ENCODE results near the gene CCDC182. TPM values are rescaled to one million over a fixed set of nuclear protein-coding genes. Genes with fewer than 3 reads are reported as not detected.

CCDC182 gene
- total and polyA plus RNA-seq, 7 experiments from 2014 or later: not detected

DNA sequence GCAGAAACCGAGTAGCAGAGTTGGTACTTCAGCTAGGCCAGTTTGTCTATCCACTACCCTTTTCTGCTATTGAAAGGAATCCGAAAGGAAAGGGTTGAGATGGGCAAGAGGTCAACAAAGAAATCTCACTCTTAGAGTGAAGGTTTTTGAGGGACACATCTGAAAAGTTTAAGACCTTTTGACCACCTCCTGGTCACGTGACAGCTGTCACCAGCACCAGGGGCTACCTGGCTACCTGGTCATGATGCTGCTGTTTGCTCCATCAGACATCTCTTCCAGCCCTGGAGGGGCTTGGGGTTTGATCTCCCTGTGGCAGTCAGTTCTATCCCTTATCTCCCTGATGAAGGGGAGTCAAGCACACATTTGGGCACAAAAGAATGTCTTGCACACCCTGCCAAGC, 7.6 kb downstream of the CCDC182 start:
- Mint-ChIP-seq H3K36me3 (no peaks in the 10 kb centered on the region), H3K27ac (no peak overlapping the region), H3K9me3 (peaks cover 0 to 3% (median 0%) of the 10 kb centered on the region in 11 donors), H3K27me3 (peaks cover 0 to 26% (median 0%) of the 10 kb centered on the region in 5 donors), H3K4me1 (peaks cover 0 to 6% (median 0%) of the 10 kb centered on the region in 7 donors), H3K4me3 (no peak overlapping the region)
- POLR2A ChIA-PET: no interaction called here
- no peak overlapping the region for H3K27ac ChIP-seq (ENCODE audit: low read depth, low read length)
- ATAC-seq: no peak
- H3K36me3 ChIP-seq (ENCODE audit: control insufficient read depth in 2 of 3, insufficient read depth in 3 of 3, low read length in 3 of 3): no peaks in the 10 kb centered on the region
- CTCF ChIA-PET: interaction anchor here (0.7 to 1.0 kb wide), 2 partner anchors 8 to 1393 kb away, joined by 3 read pairs; no protein-coding TSS in a partner anchor
- DNase-seq: no peak
- intact Hi-C loops (cut with micrococcal nuclease): no loop called here
- H3K27me3 ChIP-seq (ENCODE audit: control insufficient read depth in 2 of 2, insufficient read depth in 2 of 2, low read length in 2 of 2): no peaks in the 10 kb centered on the region
- no peak overlapping the region for H3K4me3 ChIP-seq (ENCODE audit: low read length)
- H3K4me1 ChIP-seq (ENCODE audit: control insufficient read depth in 2 of 2, insufficient read depth in 2 of 2, low read length in 2 of 2): peaks cover 0 to 7% of the 10 kb centered on the region in 2 donors
- H3K9me3 ChIP-seq (ENCODE audit: control insufficient read depth in 2 of 3, low read length in 3 of 3): no peaks in the 10 kb centered on the region

DNA sequence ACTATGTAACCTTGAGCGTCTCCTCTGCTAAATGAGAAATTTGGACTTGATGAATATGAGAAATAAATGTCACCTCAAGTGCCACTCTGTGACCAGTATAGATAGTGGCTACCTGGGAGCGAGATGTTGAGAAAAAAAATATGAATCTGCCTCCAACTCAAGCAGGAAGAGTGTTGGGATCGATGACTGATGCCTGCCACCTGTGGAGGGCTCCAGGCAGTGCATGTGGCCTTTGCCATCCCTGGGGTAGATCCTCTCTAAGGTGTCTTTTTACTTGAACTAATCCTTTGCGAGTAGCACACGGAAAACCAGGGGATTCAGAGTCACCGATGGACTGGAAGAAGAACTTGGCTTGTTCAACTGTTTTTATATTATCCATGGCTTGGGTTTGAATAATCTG, 9.4 kb downstream of the CCDC182 start:
- Histone ChIP-seq H3K4me1 (ENCODE audit: control insufficient read depth in 2 of 2, insufficient read depth in 2 of 2, low read length in 2 of 2) (peaks cover 0 to 7% of the 10 kb centered on the region in 2 donors), H3K27me3 (ENCODE audit: control insufficient read depth in 2 of 2, insufficient read depth in 2 of 2, low read length in 2 of 2) (no peaks in the 10 kb centered on the region), H3K9me3 (ENCODE audit: control insufficient read depth in 2 of 3, low read length in 3 of 3) (no peaks in the 10 kb centered on the region), H3K36me3 (ENCODE audit: control insufficient read depth in 2 of 3, insufficient read depth in 3 of 3, low read length in 3 of 3) (no peaks in the 10 kb centered on the region), H3K4me3 (ENCODE audit: low read length) (no peak overlapping the region), H3K27ac (ENCODE audit: low read depth, low read length) (no peak overlapping the region)
- H3K4me3 Mint-ChIP-seq: no peak overlapping the region
- peaks cover 0 to 6% (median 0%) of the 10 kb centered on the region in 7 donors for H3K4me1 Mint-ChIP-seq
- peaks cover 0 to 3% (median 0%) of the 10 kb centered on the region in 11 donors for H3K9me3 Mint-ChIP-seq
- POLR2A ChIA-PET: no interaction called here
- ATAC-seq (no peak), DNase-seq (peak in 1 of 9 donors; percentile 7)
- no peak overlapping the region for H3K27ac Mint-ChIP-seq
- H3K36me3 Mint-ChIP-seq: no peaks in the 10 kb centered on the region
- intact Hi-C loops (cut with micrococcal nuclease): no loop called here
- peaks cover 0 to 36% (median 0%) of the 10 kb centered on the region in 5 donors for H3K27me3 Mint-ChIP-seq
- CTCF ChIA-PET: no interaction called here

DNA sequence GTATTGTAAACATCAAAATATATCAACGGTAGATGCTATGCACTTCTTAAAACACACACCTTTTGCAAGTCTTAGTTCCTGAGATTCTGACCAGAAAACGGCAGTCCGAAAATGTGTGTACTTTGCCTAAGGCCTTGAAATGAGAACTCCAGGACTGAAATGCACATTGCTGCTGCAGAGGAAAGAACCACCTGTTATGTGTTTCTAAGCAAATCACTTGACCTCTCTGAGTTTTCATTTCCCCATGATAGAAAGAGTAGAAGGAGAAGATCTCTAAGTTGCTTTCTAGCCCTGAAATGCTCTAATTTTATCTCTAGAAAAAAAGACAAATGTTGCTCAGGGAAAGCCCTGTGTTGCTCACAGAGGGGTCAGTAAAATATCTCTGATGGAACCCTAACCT, 9.9 kb downstream of the CCDC182 start:
- no peak for ATAC-seq
- no peaks in the 10 kb centered on the region for H3K27me3 ChIP-seq (ENCODE audit: control insufficient read depth in 2 of 2, insufficient read depth in 2 of 2, low read length in 2 of 2)
- Mint-ChIP-seq H3K4me1 (peaks cover 0 to 6% (median 0%) of the 10 kb centered on the region in 7 donors), H3K27ac (no peak overlapping the region), H3K27me3 (peaks cover 0 to 39% (median 2%) of the 10 kb centered on the region in 5 donors), H3K9me3 (peaks cover 0 to 4% (median 0%) of the 10 kb centered on the region in 11 donors), H3K36me3 (no peaks in the 10 kb centered on the region), H3K4me3 (no peak overlapping the region)
- POLR2A ChIA-PET: no interaction called here
- H3K4me1 ChIP-seq (ENCODE audit: control insufficient read depth in 2 of 2, insufficient read depth in 2 of 2, low read length in 2 of 2): peaks cover 0 to 7% of the 10 kb centered on the region in 2 donors
- CTCF ChIA-PET: no interaction called here
- no peak for DNase-seq
- H3K4me3 ChIP-seq (ENCODE audit: low read length): no peak overlapping the region
- intact Hi-C loops (cut with micrococcal nuclease): no loop called here
- H3K9me3 ChIP-seq (ENCODE audit: control insufficient read depth in 2 of 3, low read length in 3 of 3): no peaks in the 10 kb centered on the region
- H3K36me3 ChIP-seq (ENCODE audit: control insufficient read depth in 2 of 3, insufficient read depth in 3 of 3, low read length in 3 of 3): no peaks in the 10 kb centered on the region
- no peak overlapping the region for H3K27ac ChIP-seq (ENCODE audit: low read depth, low read length)

DNA sequence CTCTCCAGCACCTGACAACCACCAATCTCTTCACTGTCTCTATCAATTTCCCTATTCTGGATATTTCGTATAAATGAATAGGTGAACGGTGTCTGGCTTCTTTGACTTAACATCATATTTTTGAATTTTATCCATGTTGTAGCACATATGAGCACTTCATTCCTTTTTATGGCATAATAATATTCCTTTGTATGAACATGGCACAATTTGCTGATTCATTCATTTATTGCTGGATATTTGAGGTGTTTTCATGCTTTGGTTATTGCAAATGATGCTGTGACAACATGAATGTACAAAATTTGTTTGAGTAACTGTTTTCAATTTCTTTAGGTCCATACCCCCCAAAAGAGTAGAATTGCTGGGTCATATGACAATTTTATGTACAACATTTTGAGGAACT, 12.0 kb downstream of the CCDC182 start:
- H3K27ac Mint-ChIP-seq: no peak overlapping the region
- Histone ChIP-seq H3K27me3 (ENCODE audit: control insufficient read depth in 2 of 2, insufficient read depth in 2 of 2, low read length in 2 of 2) (no peaks in the 10 kb centered on the region), H3K36me3 (ENCODE audit: control insufficient read depth in 2 of 3, insufficient read depth in 3 of 3, low read length in 3 of 3) (no peaks in the 10 kb centered on the region), H3K4me1 (ENCODE audit: control insufficient read depth in 2 of 2, insufficient read depth in 2 of 2, low read length in 2 of 2) (no peaks in the 10 kb centered on the region), H3K9me3 (ENCODE audit: control insufficient read depth in 2 of 3, low read length in 3 of 3) (no peaks in the 10 kb centered on the region), H3K27ac (ENCODE audit: low read depth, low read length) (no peak overlapping the region), H3K4me3 (ENCODE audit: low read length) (no peak overlapping the region)
- no peaks in the 10 kb centered on the region for H3K4me1 Mint-ChIP-seq
- H3K4me3 Mint-ChIP-seq: no peak overlapping the region
- POLR2A ChIA-PET: no interaction called here
- H3K27me3 Mint-ChIP-seq: peaks cover 0 to 35% (median 5%) of the 10 kb centered on the region in 5 donors
- no peak for ATAC-seq
- no peak for DNase-seq
- peaks cover 0 to 1% (median 0%) of the 10 kb centered on the region in 11 donors for H3K9me3 Mint-ChIP-seq
- CTCF ChIA-PET: no interaction called here
- H3K36me3 Mint-ChIP-seq: no peaks in the 10 kb centered on the region
- intact Hi-C loops (cut with micrococcal nuclease): no loop called here

DNA sequence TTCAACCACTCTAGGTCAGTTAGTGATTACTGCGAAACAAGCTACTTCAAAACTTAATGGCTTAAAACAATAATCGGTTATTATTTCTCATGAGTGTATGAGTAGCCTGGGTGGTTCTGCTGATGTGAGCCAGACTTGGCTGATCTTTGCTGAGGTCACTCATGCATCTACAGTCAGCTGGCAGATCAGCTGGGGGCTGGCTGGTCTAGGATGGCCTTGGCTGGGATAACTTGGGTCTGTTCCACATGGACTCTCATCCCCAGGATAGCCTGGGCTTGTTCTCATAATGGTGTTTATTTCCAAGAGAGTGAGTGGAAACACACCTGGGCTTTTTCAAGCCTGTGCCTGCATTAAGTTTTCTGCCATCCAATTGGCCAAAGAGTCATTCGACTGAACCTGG, 13.0 kb downstream of the CCDC182 start:
- Mint-ChIP-seq H3K4me3 (no peak overlapping the region), H3K27me3 (peaks cover 0 to 35% (median 5%) of the 10 kb centered on the region in 5 donors), H3K9me3 (peaks cover 0 to 1% (median 0%) of the 10 kb centered on the region in 11 donors), H3K4me1 (no peaks in the 10 kb centered on the region), H3K36me3 (no peaks in the 10 kb centered on the region), H3K27ac (no peak overlapping the region)
- POLR2A ChIA-PET: no interaction called here
- H3K4me1 ChIP-seq (ENCODE audit: control insufficient read depth in 2 of 2, insufficient read depth in 2 of 2, low read length in 2 of 2): no peaks in the 10 kb centered on the region
- no peak overlapping the region for H3K27ac ChIP-seq (ENCODE audit: low read depth, low read length)
- DNase-seq: no peak
- CTCF ChIA-PET: interaction anchor here (1.0 kb wide), 1 partner anchor 51 kb away, joined by 3 read pairs; no protein-coding TSS in a partner anchor
- no peaks in the 10 kb centered on the region for H3K27me3 ChIP-seq (ENCODE audit: control insufficient read depth in 2 of 2, insufficient read depth in 2 of 2, low read length in 2 of 2)
- ATAC-seq: no peak
- intact Hi-C loops (cut with micrococcal nuclease): no loop called here
- H3K4me3 ChIP-seq (ENCODE audit: low read length): no peak overlapping the region
- no peaks in the 10 kb centered on the region for H3K9me3 ChIP-seq (ENCODE audit: control insufficient read depth in 2 of 3, low read length in 3 of 3)
- no peaks in the 10 kb centered on the region for H3K36me3 ChIP-seq (ENCODE audit: control insufficient read depth in 2 of 3, insufficient read depth in 3 of 3, low read length in 3 of 3)

DNA sequence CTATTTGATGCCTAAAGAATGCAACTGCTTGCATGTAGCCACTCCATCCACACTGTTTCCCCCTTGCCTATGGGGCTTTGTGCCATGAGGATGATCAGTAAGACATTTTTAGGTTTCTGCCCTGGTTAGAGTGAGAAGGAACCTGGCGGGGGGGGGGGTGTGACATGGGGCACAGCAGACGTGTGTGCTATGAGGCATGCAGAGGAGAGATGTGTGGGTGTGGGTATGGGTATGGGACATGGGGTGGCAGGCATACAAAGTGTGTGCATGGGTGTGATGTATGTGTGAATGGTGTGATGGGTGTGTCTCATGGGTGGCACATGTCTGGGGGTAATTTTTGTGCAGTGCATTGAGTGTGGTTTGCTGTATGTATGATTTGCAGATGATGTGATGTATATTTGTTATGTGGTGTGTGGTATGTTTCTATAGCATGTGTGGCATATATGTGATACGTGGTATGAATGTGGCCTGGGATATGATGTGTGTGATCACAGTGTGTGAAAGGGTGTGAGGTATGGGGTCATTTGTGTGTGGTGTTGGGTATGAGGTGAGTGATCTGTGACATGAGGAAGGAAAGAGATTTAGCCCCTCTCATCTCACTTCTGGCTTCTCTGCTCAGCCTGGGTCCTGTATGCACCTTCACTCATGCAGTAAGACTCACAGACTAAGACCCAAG, 14.9 kb downstream of the CCDC182 start:
- CTCF ChIA-PET: no interaction called here
- no peak for ATAC-seq
- intact Hi-C loops (cut with micrococcal nuclease): no loop called here

More for the DNA sequence above, 14.9 kb downstream of the CCDC182 start:
- Histone ChIP-seq H3K4me1 (ENCODE audit: control insufficient read depth in 2 of 2, insufficient read depth in 2 of 2, low read length in 2 of 2) (no peaks in the 10 kb centered on the region), H3K27ac (ENCODE audit: low read depth, low read length) (no peak overlapping the region), H3K9me3 (ENCODE audit: control insufficient read depth in 2 of 3, low read length in 3 of 3) (no peaks in the 10 kb centered on the region), H3K36me3 (ENCODE audit: control insufficient read depth in 2 of 3, insufficient read depth in 3 of 3, low read length in 3 of 3) (no peaks in the 10 kb centered on the region), H3K4me3 (ENCODE audit: low read length) (no peak overlapping the region), H3K27me3 (ENCODE audit: control insufficient read depth in 2 of 2, insufficient read depth in 2 of 2, low read length in 2 of 2) (no peaks in the 10 kb centered on the region)
- Mint-ChIP-seq H3K4me3 (no peak overlapping the region), H3K4me1 (no peaks in the 10 kb centered on the region), H3K27ac (no peak overlapping the region), H3K9me3 (peaks cover 0 to 1% (median 0%) of the 10 kb centered on the region in 11 donors), H3K27me3 (peaks cover 0 to 35% (median 5%) of the 10 kb centered on the region in 5 donors), H3K36me3 (no peaks in the 10 kb centered on the region)
- POLR2A ChIA-PET: no interaction called here
- no peak for DNase-seq
